Measurements from ENCODE around the gene CBR1. TPM values are rescaled to one million over a fixed set of nuclear protein-coding genes. Genes with fewer than 3 reads are reported as not detected.

The CBR1 gene
- 46.3 and 72.3 TPM in 2 replicates for total RNA-seq
- polyA plus RNA-seq (2012) = 71.1 TPM

GRCh38 chr21:36069713-36070583, at the start of gene CBR1:
TSS of gene CBR1 (plus strand) at chr21:36070024. CDS start at chr21:36070116, 92 bp downstream.
- peak; percentile 91 for DNase-seq (ENCODE audit: low read depth)

- no peak for DNase-seq (ENCODE audit: low read depth)
Observed at GRCh38 chr21:36021251-36021837, 48.5 kb upstream of the CBR1 start.

GRCh38 chr21:36022427-36023091, 47.3 kb upstream of the CBR1 start:
- no peak for DNase-seq (ENCODE audit: low read depth)

- no peak for DNase-seq (ENCODE audit: low read depth)
Observed at GRCh38 chr21:36023092-36023480, 46.7 kb upstream of the CBR1 start.

GRCh38 chr21:36024782-36025181, 45.0 kb upstream of the CBR1 start:
- no peak for DNase-seq (ENCODE audit: low read depth)

GRCh38 chr21:36027347-36027746, 42.5 kb upstream of the CBR1 start:
- no peak for DNase-seq (ENCODE audit: low read depth)

- DNase-seq (ENCODE audit: low read depth) = peak; percentile 83
Observed at GRCh38 chr21:36028127-36029069, 41.4 kb upstream of the CBR1 start.

- DNase-seq (ENCODE audit: low read depth) = no peak
Observed at GRCh38 chr21:36029309-36029708, 40.5 kb upstream of the CBR1 start.

GRCh38 chr21:36030581-36031189, 39.1 kb upstream of the CBR1 start:
- peak; percentile 37 for DNase-seq (ENCODE audit: low read depth)

- DNase-seq (ENCODE audit: low read depth) = no peak
Observed at GRCh38 chr21:36032647-36033406, 37.0 kb upstream of the CBR1 start.

GRCh38 chr21:36034211-36034913, 35.5 kb upstream of the CBR1 start:
- peak; percentile 72 for DNase-seq (ENCODE audit: low read depth)

- DNase-seq (ENCODE audit: low read depth) = peak; percentile 14
Observed at GRCh38 chr21:36035381-36035791, 34.4 kb upstream of the CBR1 start.

- DNase-seq (ENCODE audit: low read depth) = peak; percentile 29
Observed at GRCh38 chr21:36038701-36039497, 30.9 kb upstream of the CBR1 start.

GRCh38 chr21:36039861-36040260, 30.0 kb upstream of the CBR1 start:
- DNase-seq (ENCODE audit: low read depth) = no peak

- DNase-seq (ENCODE audit: low read depth) = no peak
Observed at GRCh38 chr21:36040389-36040788, 29.4 kb upstream of the CBR1 start.

GRCh38 chr21:36041910-36042309, 27.9 kb upstream of the CBR1 start:
- no peak for DNase-seq (ENCODE audit: low read depth)

GRCh38 chr21:36044056-36044455, 25.8 kb upstream of the CBR1 start:
- DNase-seq (ENCODE audit: low read depth) = no peak

GRCh38 chr21:36045993-36046392, 23.8 kb upstream of the CBR1 start:
- DNase-seq (ENCODE audit: low read depth) = no peak

Data from myocyte (in vitro differentiated cells).